ENCODE data around the gene USP7.

Gene USP7

DNA sequence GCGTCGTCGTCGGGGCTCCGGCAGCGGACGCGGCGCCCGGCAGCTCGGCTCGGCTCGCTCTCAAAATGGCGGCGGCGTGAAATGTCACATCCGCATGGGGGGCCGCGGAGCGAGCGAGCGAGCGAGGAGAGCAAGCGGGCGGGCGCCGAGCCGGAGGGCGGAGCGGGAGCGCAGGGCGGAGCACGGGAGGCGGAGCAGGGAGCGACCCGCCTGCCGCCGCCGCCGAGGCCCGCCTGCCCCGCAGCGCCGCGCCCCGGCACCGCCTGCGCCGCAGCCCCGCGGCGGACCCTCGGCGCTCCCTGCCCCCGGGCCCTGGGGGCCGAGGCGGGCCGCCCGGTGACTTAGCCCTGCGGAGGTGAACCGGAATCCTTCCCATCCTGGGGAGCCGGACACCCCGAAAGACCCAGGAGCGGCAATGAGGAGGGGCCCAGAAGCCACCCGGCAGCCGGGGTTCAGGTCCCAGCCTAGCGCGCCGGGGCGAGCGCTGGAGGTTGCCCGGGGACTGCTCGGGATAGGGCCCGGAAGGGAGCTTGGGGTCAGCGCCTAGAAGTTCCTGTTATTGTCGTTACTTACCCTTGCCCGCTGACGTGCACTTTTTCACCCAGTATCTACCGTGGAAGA, at the start of gene USP7:
TSS of gene USP7 (minus strand) at position 86 of the 621 bp plus-strand sequence. CDS start 621 bp downstream, outside the sequence.
- H3K4me3 ChIP-seq (ENCODE audit: low read depth, low read length) = peak within 1 kb of the TSS; percentile 93
- H3K27me3 ChIP-seq (ENCODE audit: insufficient read depth, low read length) = no peaks in the 10 kb centered on the region
- no peak within 1 kb of the TSS for H3K27ac ChIP-seq (ENCODE audit: low read depth, low read length)
- peaks cover 28% of the 10 kb centered on the region for H3K4me1 ChIP-seq (ENCODE audit: control insufficient read depth, insufficient read depth, low read length, unreplicated experiment)
- H3K36me3 ChIP-seq (ENCODE audit: insufficient read depth, low read length) = no peaks in the 10 kb centered on the region
- H2AFZ ChIP-seq (ENCODE audit: low read length, unreplicated experiment) = peak within 1 kb of the TSS; percentile 68
- H3K79me2 ChIP-seq (ENCODE audit: control insufficient read depth, insufficient read depth, low read length, unreplicated experiment) = peaks cover 42% of the 10 kb centered on the region

- Histone ChIP-seq H3K27ac (ENCODE audit: low read depth, low read length) (no peak overlapping the region), H2AFZ (ENCODE audit: low read length, unreplicated experiment) (no peak overlapping the region), H3K36me3 (ENCODE audit: insufficient read depth, low read length) (no peaks in the 10 kb centered on the region), H3K4me1 (ENCODE audit: control insufficient read depth, insufficient read depth, low read length, unreplicated experiment) (peaks cover 2% of the 10 kb centered on the region), H3K4me3 (ENCODE audit: low read depth, low read length) (no peak overlapping the region), H3K27me3 (ENCODE audit: insufficient read depth, low read length) (no peaks in the 10 kb centered on the region; the same call in 1 of the 2 replicates), H3K79me2 (ENCODE audit: control insufficient read depth, insufficient read depth, low read length, unreplicated experiment) (no peaks in the 10 kb centered on the region)
These were observed 49.8 kb upstream of the USP7 start for GRCh38 chr16:9013508-9013864.

DNA sequence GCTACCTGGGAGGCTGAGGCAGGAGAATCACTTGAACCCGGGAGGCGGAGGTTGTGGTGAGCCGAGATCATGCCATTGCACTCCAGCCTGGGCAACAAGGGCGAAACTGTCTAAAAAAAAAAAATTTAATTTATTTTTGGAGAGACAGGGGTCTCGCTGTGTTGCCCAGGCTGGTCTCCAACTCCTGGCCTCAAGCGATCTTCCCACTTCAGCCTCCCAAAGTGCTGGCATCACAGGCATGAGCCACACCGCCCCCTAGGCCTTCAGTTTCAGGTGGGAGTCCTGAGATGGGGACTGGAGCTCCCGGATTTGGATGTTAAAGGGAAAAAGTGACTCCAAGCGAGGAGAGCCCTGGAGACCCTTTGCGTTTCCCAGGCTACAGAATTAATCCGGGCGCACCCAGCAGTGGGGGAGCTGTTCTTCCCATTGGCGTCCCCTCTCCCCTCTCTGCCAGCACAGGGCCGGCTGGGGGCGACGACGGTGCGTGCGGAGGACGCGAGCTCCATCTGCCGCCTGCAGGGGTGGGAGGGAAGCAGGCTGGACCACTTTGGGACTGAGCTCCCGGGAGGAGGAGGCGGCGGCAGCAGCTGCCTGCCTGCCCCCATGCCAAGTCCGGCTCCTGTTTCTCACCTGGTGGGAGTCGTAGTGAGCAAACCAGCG, 49.3 kb upstream of the USP7 start:
- Histone ChIP-seq H3K4me3 (ENCODE audit: low read depth, low read length) (no peak overlapping the region), H3K79me2 (ENCODE audit: control insufficient read depth, insufficient read depth, low read length, unreplicated experiment) (no peaks in the 10 kb centered on the region), H3K36me3 (ENCODE audit: insufficient read depth, low read length) (no peaks in the 10 kb centered on the region), H3K27me3 (ENCODE audit: insufficient read depth, low read length) (no peaks in the 10 kb centered on the region; the same call in 1 of the 2 replicates), H2AFZ (ENCODE audit: low read length, unreplicated experiment) (no peak overlapping the region), H3K27ac (ENCODE audit: low read depth, low read length) (no peak overlapping the region), H3K4me1 (ENCODE audit: control insufficient read depth, insufficient read depth, low read length, unreplicated experiment) (peaks cover 3% of the 10 kb centered on the region)

GRCh38 chr16:9012330-9012729, 48.6 kb upstream of the USP7 start:
- Histone ChIP-seq H3K36me3 (ENCODE audit: insufficient read depth, low read length) (no peaks in the 10 kb centered on the region), H3K27ac (ENCODE audit: low read depth, low read length) (no peak overlapping the region)

GRCh38 chr16:9008601-9009260, 45.0 kb upstream of the USP7 start:
- H3K27me3 ChIP-seq (ENCODE audit: insufficient read depth, low read length) = no peaks in the 10 kb centered on the region
- no peaks in the 10 kb centered on the region for H3K36me3 ChIP-seq (ENCODE audit: insufficient read depth, low read length)
- peak overlapping the region; percentile 95 for H2AFZ ChIP-seq (ENCODE audit: low read length, unreplicated experiment)
- H3K4me3 ChIP-seq (ENCODE audit: low read depth, low read length) = peak overlapping the region; percentile 64
- H3K4me1 ChIP-seq (ENCODE audit: control insufficient read depth, insufficient read depth, low read length, unreplicated experiment) = peaks cover 3% of the 10 kb centered on the region
- no peak overlapping the region for H3K27ac ChIP-seq (ENCODE audit: low read depth, low read length)
- H3K79me2 ChIP-seq (ENCODE audit: control insufficient read depth, insufficient read depth, low read length, unreplicated experiment) = no peaks in the 10 kb centered on the region

More at GRCh38 chr16:9012330-9012729, 48.6 kb upstream of the USP7 start:
- peaks cover 3% of the 10 kb centered on the region for H3K4me1 ChIP-seq (ENCODE audit: control insufficient read depth, insufficient read depth, low read length, unreplicated experiment)
- H2AFZ ChIP-seq (ENCODE audit: low read length, unreplicated experiment) = no peak overlapping the region
- H3K27me3 ChIP-seq (ENCODE audit: insufficient read depth, low read length) = no peaks in the 10 kb centered on the region; the same call in 1 of the 2 replicates
- H3K79me2 ChIP-seq (ENCODE audit: control insufficient read depth, insufficient read depth, low read length, unreplicated experiment) = no peaks in the 10 kb centered on the region
- no peak overlapping the region for H3K4me3 ChIP-seq (ENCODE audit: low read depth, low read length)

DNA sequence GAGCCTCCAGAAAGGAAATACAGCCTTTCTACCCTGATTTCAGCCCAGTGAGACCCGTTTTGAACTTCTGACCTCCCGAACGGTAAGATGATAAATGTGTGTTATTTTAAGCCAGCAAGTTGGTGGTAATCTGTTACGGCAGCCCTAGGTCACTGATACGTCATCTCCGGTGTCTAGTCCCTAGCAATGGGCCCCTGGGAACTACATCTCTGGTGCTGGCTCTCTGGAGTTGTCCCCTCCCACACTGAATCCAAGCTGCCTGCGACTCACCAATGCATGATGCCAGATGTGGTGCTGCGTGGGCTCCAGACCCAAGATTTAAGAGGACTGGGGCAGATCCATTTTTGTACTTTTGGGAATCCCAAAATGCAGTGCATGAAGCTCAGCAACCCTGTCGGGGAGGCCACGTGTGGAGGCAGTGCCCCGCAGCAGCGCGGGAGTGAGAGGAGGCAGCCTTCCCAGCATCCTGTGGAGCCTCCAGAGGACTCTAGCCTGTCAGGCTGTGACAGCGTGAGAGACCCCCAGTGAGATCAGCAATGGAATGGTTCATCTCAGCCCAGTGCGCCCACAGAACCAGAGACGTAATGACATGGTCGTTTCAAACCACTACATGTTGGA, 43.6 kb upstream of the USP7 start:
- H3K36me3 ChIP-seq (ENCODE audit: insufficient read depth, low read length) = no peaks in the 10 kb centered on the region
- H3K79me2 ChIP-seq (ENCODE audit: control insufficient read depth, insufficient read depth, low read length, unreplicated experiment) = no peaks in the 10 kb centered on the region
- H3K4me1 ChIP-seq (ENCODE audit: control insufficient read depth, insufficient read depth, low read length, unreplicated experiment) = peaks cover 3% of the 10 kb centered on the region
- no peaks in the 10 kb centered on the region for H3K27me3 ChIP-seq (ENCODE audit: insufficient read depth, low read length)
- no peak overlapping the region for H3K4me3 ChIP-seq (ENCODE audit: low read depth, low read length)
- no peak overlapping the region for H2AFZ ChIP-seq (ENCODE audit: low read length, unreplicated experiment)
- no peak overlapping the region for H3K27ac ChIP-seq (ENCODE audit: low read depth, low read length)

DNA sequence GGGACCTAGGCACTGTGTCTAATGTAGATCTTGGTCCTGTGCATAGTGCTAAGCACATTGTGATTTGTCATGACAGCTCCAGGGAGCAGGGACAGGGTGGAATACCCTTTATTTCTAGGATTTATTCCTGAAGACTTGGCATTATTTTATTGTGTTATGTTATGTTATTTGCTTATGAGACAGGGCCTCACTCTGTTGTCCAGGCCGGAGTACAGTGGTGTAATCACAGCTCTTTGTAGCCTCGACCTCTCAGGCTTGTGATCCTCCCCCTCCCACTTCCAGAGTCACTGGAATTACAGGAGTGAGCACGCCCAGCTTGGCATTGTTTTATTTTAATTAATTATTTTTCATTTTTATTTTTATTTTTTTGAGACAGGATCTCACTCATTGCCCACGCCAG, 40.5 kb upstream of the USP7 start:
- Histone ChIP-seq H3K4me3 (ENCODE audit: low read depth, low read length) (no peak overlapping the region), H3K79me2 (ENCODE audit: control insufficient read depth, insufficient read depth, low read length, unreplicated experiment) (no peaks in the 10 kb centered on the region), H3K36me3 (ENCODE audit: insufficient read depth, low read length) (no peaks in the 10 kb centered on the region), H3K27me3 (ENCODE audit: insufficient read depth, low read length) (no peaks in the 10 kb centered on the region), H2AFZ (ENCODE audit: low read length, unreplicated experiment) (no peak overlapping the region), H3K4me1 (ENCODE audit: control insufficient read depth, insufficient read depth, low read length, unreplicated experiment) (peaks cover 3% of the 10 kb centered on the region), H3K27ac (ENCODE audit: low read depth, low read length) (no peak overlapping the region)

DNA sequence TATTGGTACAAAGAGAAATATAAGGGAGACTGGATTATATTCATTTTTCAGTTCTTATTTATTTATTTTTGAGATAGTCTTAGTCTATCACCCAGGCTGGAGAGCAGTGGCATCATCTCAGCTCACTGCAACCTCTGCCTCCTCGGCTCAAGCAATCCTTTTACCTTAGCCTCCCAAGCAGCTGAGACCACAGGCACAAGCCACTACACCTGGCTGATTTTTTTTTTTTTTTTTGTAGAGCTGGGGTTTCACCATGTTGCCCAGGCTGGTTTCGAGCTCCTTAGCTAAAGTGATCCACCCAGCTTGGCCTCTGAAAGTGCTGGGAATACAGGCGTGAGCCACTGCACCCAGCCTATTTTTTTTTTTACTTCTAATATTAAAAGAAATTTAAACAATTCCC, 40.1 kb upstream of the USP7 start:
- H3K4me1 ChIP-seq (ENCODE audit: control insufficient read depth, insufficient read depth, low read length, unreplicated experiment) = peaks cover 3% of the 10 kb centered on the region

GRCh38 chr16:9003322-9003721, 39.6 kb upstream of the USP7 start:
- H2AFZ ChIP-seq (ENCODE audit: low read length, unreplicated experiment) = no peak overlapping the region
- no peaks in the 10 kb centered on the region for H3K36me3 ChIP-seq (ENCODE audit: insufficient read depth, low read length)
- no peak overlapping the region for H3K27ac ChIP-seq (ENCODE audit: low read depth, low read length)
- H3K27me3 ChIP-seq (ENCODE audit: insufficient read depth, low read length) = no peaks in the 10 kb centered on the region
- H3K79me2 ChIP-seq (ENCODE audit: control insufficient read depth, insufficient read depth, low read length, unreplicated experiment) = no peaks in the 10 kb centered on the region
- H3K4me3 ChIP-seq (ENCODE audit: low read depth, low read length) = no peak overlapping the region
- no peaks in the 10 kb centered on the region for H3K4me1 ChIP-seq (ENCODE audit: control insufficient read depth, insufficient read depth, low read length, unreplicated experiment)

More for the DNA sequence above, 40.1 kb upstream of the USP7 start:
- H3K36me3 ChIP-seq (ENCODE audit: insufficient read depth, low read length) = no peaks in the 10 kb centered on the region
- H3K4me3 ChIP-seq (ENCODE audit: low read depth, low read length) = no peak overlapping the region
- no peaks in the 10 kb centered on the region for H3K79me2 ChIP-seq (ENCODE audit: control insufficient read depth, insufficient read depth, low read length, unreplicated experiment)
- H3K27me3 ChIP-seq (ENCODE audit: insufficient read depth, low read length) = no peaks in the 10 kb centered on the region
- H3K27ac ChIP-seq (ENCODE audit: low read depth, low read length) = no peak overlapping the region
- H2AFZ ChIP-seq (ENCODE audit: low read length, unreplicated experiment) = no peak overlapping the region

GRCh38 chr16:9002042-9002441, 38.3 kb upstream of the USP7 start:
- Histone ChIP-seq H3K36me3 (ENCODE audit: insufficient read depth, low read length) (no peaks in the 10 kb centered on the region), H3K79me2 (ENCODE audit: control insufficient read depth, insufficient read depth, low read length, unreplicated experiment) (no peaks in the 10 kb centered on the region), H3K4me3 (ENCODE audit: low read depth, low read length) (no peak overlapping the region), H3K27me3 (ENCODE audit: insufficient read depth, low read length) (no peaks in the 10 kb centered on the region), H3K27ac (ENCODE audit: low read depth, low read length) (no peak overlapping the region), H3K4me1 (ENCODE audit: control insufficient read depth, insufficient read depth, low read length, unreplicated experiment) (no peaks in the 10 kb centered on the region), H2AFZ (ENCODE audit: low read length, unreplicated experiment) (no peak overlapping the region)

Data from ACC112 (cell line).